Keratinocyte (primary cell): Measurements from ENCODE around the gene TMPRSS13. TPM values are rescaled to one million over a fixed set of nuclear protein-coding genes. Genes with fewer than 3 reads are reported as not detected.

Experiments used
- DNase-seq: peaks from one replicate; pipeline ENCODE4 v3.0.0-alpha.2; 2011; ENCODE audit warnings: low read depth, missing footprints, low spot score
- FAIRE-seq: peaks from 2 replicates; lab custom pipeline; 2011; peaks lifted over from hg19 to GRCh38; lab: Jason Lieb, UNC
- H2AFZ ChIP-seq: 2 replicates; pipeline ENCODE4 v1.6.0; 2012; ENCODE audit warnings: low read length, control low read depth, inconsistent platforms; ENCODE audit not compliant: control insufficient read depth
- H3K27ac ChIP-seq: 2 replicates; pipeline ENCODE4 v1.5.1; 2011; ENCODE audit warnings: low read length; ENCODE audit not compliant: control insufficient read depth, insufficient read depth
- H3K27me3 ChIP-seq: 3 replicates; pipeline ENCODE4 v1.6.0; 2011; ENCODE audit warnings: low read length; ENCODE audit not compliant: control insufficient read depth, insufficient read depth; ENCODE audit errors: extremely low read depth
- H3K36me3 ChIP-seq, 2 experiments: 2 replicates in 1 of 2; 3 replicates in 1 of 2; pipeline ENCODE4 v1.5.1; 2011; ENCODE audit warnings: low read length in 2 of 2, mild to moderate bottlenecking in 1 of 2; ENCODE audit not compliant: control insufficient read depth in 2 of 2, insufficient read depth in 2 of 2; ENCODE audit errors: extremely low read depth in 1 of 2
- H3K4me1 ChIP-seq: 3 replicates; pipeline ENCODE4 v1.5.1; 2011; ENCODE audit warnings: low read length; ENCODE audit not compliant: control insufficient read depth, insufficient read depth; ENCODE audit errors: extremely low read depth
- H3K4me2 ChIP-seq: 3 replicates; pipeline ENCODE4 v1.6.0; 2011; ENCODE audit warnings: low read depth, low read length; ENCODE audit not compliant: control insufficient read depth, insufficient read depth; ENCODE audit errors: extremely low read depth
- H3K4me3 ChIP-seq, 3 experiments: fragments of 200-600 bp in 1 of 3; sonication (generic) in 1 of 3; 2 replicates in 2 of 3; 3 replicates in 1 of 3; pipeline ENCODE4 v1.5.1; 2011 to 2016; ENCODE audit warnings: low read length in 3 of 3, mild to moderate bottlenecking in 3 of 3, control low read depth in 2 of 3, inconsistent platforms in 1 of 3, low read depth in 1 of 3, mixed read lengths in 1 of 3, mixed run types in 1 of 3, moderate library complexity in 1 of 3; ENCODE audit not compliant: control insufficient read depth in 2 of 3, insufficient read depth in 2 of 3; ENCODE audit errors: extremely low read depth in 1 of 3
- H3K79me2 ChIP-seq: 2 replicates; pipeline ENCODE4 v1.6.0; 2012; ENCODE audit warnings: low read length; ENCODE audit not compliant: control insufficient read depth, insufficient read depth
- H3K9ac ChIP-seq: 3 replicates; pipeline ENCODE4 v1.6.0; 2011; ENCODE audit warnings: low read length; ENCODE audit not compliant: control insufficient read depth, insufficient read depth; ENCODE audit errors: extremely low read depth
- H3K9me1 ChIP-seq: 3 replicates; pipeline ENCODE4 v1.6.0; 2011; ENCODE audit warnings: low read length; ENCODE audit not compliant: control insufficient read depth, insufficient read depth; ENCODE audit errors: extremely low read depth
- H3K9me3 ChIP-seq: 2 replicates; pipeline ENCODE4 v1.5.1; 2012; ENCODE audit warnings: low read depth, low read length; ENCODE audit not compliant: control insufficient read depth
- H4K20me1 ChIP-seq: 3 replicates; pipeline ENCODE4 v1.6.0; 2011; ENCODE audit warnings: low read length; ENCODE audit not compliant: control insufficient read depth, insufficient read depth; ENCODE audit errors: extremely low read depth
- CTCF ChIP-seq, 3 experiments: IDR thresholded peaks in 1 of 3; conservative IDR thresholded peaks in 1 of 3; optimal IDR thresholded peaks in 1 of 3; 2 replicates in 2 of 3; 3 replicates in 1 of 3; pipeline versions ENCODE3 to v1.5.1; 2011; ENCODE audit warnings: low read length in 3 of 3, mild to moderate bottlenecking in 3 of 3, moderate library complexity in 2 of 3, control low read depth in 1 of 3, inconsistent platforms in 1 of 3; ENCODE audit not compliant: insufficient read depth in 2 of 3; ENCODE audit errors: extremely low read depth in 1 of 3
- EZH2 ChIP-seq: IDR thresholded peaks from one replicate; pipeline ENCODE4 v1.6.1; 2012; ENCODE audit warnings: inconsistent platforms, mild to moderate bottlenecking, low read length, moderate library complexity
- dilution Hi-C: fragments of 300-500 bp; cut with MboI; formaldehyde crosslinking; loops from one replicate; pipeline ENCODE4 v1.7.0; 2020; ENCODE audit warnings: low sequenced_read_pairs; ENCODE audit not compliant: extremely low pct_ligation_motif_present
- polyA plus RNA-seq, 5 experiments: library from polyadenylated mRNA; depleted of rRNA in 3 of 5; stranded (reverse) in 3 of 5; stranded (forward) in 1 of 5; unstranded in 1 of 5; fragments of >200 nt; gene quantifications; 1 replicate in 1 of 5; 2 replicates in 3 of 5; 3 replicates in 1 of 5; pipeline versions ENCODE4 v1.2.1 to v1.2.3, GENCODE V29; 2011 to 2012; ENCODE audit warnings: missing spikeins in 2 of 5, low read depth in 1 of 5, low replicate concordance in 1 of 5

TMPRSS13 gene
- polyA plus RNA-seq, 1 donor (not counting 4 experiments of a cell fraction or from before 2014, with no cell fraction given): 1.8 TPM

GRCh38 chr11:117898059-117898458 is 31.1 kb downstream of the TMPRSS13 start:
- FAIRE-seq (no peak), DNase-seq (no peak)
- no peak overlapping the region for H3K27ac ChIP-seq
- H3K79me2 ChIP-seq: no peaks in the 10 kb centered on the region
- no peak overlapping the region for H3K4me3 ChIP-seq
- H3K4me1 ChIP-seq: peaks cover 8% of the 10 kb centered on the region
- dilution Hi-C loops: no loop called here
- no peak overlapping the region for H3K9ac ChIP-seq
- no peak for TF ChIP-seq EZH2
- TF ChIP-seq CTCF (optimal IDR thresholded peaks at IDR 0.05 in 1 of 3, IDR thresholded peaks at IDR 0.05 in 1 of 3, conservative IDR thresholded peaks at IDR 0.05 in 1 of 3; ENCODE audit: extremely low read depth in 1 of 3, insufficient read depth in 2 of 3, low read length in 3 of 3): no peak
- no peaks in the 10 kb centered on the region for H4K20me1 ChIP-seq
- no peak overlapping the region for H3K4me2 ChIP-seq
- peaks cover 4% of the 10 kb centered on the region for H3K27me3 ChIP-seq
- no peak overlapping the region for H2AFZ ChIP-seq
- H3K36me3 ChIP-seq: no peaks in the 10 kb centered on the region
- H3K9me1 ChIP-seq: no peaks in the 10 kb centered on the region
- no peaks in the 10 kb centered on the region for H3K9me3 ChIP-seq

GRCh38 chr11:117892651-117893050 is 36.6 kb downstream of the TMPRSS13 start:
- no peak for TF ChIP-seq CTCF (optimal IDR thresholded peaks at IDR 0.05 in 1 of 3, IDR thresholded peaks at IDR 0.05 in 1 of 3, conservative IDR thresholded peaks at IDR 0.05 in 1 of 3; ENCODE audit: extremely low read depth in 1 of 3, insufficient read depth in 2 of 3, low read length in 3 of 3)
- no peak for TF ChIP-seq EZH2
- H3K4me3 ChIP-seq: no peak overlapping the region
- H3K79me2 ChIP-seq: no peaks in the 10 kb centered on the region
- FAIRE-seq: no peak
- peaks cover under 1% of the 10 kb centered on the region for H3K27me3 ChIP-seq
- H3K9ac ChIP-seq: no peak overlapping the region
- H3K9me3 ChIP-seq: no peaks in the 10 kb centered on the region
- H4K20me1 ChIP-seq: no peaks in the 10 kb centered on the region
- no peak for DNase-seq
- no peaks in the 10 kb centered on the region for H3K36me3 ChIP-seq
- H3K4me2 ChIP-seq: no peak overlapping the region
- no peaks in the 10 kb centered on the region for H3K4me1 ChIP-seq
- no peak overlapping the region for H2AFZ ChIP-seq
- H3K9me1 ChIP-seq: no peaks in the 10 kb centered on the region
- dilution Hi-C loops: no loop called here
- H3K27ac ChIP-seq: no peak overlapping the region
